ENCODE data around the gene UBE3B.

The UBE3B gene

DNA sequence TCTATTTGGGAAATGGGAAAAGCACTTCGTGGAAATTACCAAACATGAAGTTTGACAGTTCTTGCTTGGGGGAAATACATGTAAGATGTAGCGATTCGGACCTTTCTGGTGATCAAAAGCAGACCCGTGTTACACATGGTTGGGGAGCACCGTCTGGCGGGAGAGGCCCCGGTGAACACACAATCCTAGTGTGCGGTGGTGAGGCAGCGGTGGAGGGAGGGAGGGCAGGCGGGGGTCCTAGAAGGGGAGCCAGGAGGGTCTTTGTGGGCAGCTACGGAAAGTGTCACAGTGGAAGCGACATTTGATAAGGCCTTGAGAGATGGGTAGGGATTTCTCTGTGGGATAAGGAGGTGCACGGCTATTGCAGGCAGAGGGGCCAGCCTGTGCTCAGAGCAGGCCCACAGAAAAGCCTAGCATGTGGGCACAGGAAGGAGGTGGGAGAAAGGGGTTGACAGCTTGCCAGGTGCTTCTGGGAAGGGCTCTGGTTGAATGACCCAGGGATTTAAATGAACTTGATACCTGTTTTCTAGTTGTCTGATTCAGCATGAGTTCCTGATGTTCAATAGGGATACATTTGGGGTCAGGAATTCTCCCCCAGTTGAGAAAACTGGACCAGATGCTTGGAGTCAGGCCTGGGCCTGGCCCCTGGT lies 103.4 kb downstream of the UBE3B start:
- DNase-seq, result no peak

DNA sequence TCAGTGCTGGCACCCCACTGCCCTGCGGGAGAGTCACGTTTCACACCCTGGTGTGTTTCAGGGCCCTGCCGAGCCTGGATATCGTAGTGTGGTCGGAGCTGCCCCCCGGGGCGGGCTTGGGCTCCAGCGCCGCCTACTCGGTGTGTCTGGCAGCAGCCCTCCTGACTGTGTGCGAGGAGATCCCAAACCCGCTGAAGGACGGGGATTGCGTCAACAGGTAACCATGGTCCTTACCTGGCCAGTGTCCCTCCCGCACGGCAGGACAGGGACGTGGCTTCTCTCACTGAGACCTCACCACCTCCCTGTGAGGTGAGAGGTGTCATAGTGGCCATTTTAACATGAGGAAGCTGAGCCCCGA lies 103.9 kb downstream of the UBE3B start:
- DNase-seq, result no peak

- no peak for DNase-seq
Measured at GRCh38 chr12:109581856-109582255, 104.4 kb downstream of the UBE3B start.

- no peak for DNase-seq
Measured at GRCh38 chr12:109582636-109583035, 105.2 kb downstream of the UBE3B start.

GRCh38 chr12:109583733-109584132 lies 106.3 kb downstream of the UBE3B start:
- no peak for DNase-seq
